GM20000 (cell line): Measurements from ENCODE around the gene ZNF451.

ENCODE experiments used
- DNase-seq: peaks from one replicate; pipeline ENCODE4 v3.0.0; 2012; ENCODE audit warnings: low spot score
- CTCF ChIP-seq: IDR thresholded peaks from 2 replicates; pipeline ENCODE4 v1.5.1; 2012; ENCODE audit warnings: mild to moderate bottlenecking, control low read depth; ENCODE audit errors: extremely low read depth, missing control alignments

ZNF451 gene

GRCh38 chr6:57173886-57174510 lies 84.0 kb downstream of the ZNF451 start:
- TF ChIP-seq CTCF = no peak
- DNase-seq = no peak

GRCh38 chr6:57174511-57174907 lies 84.5 kb downstream of the ZNF451 start:
- no peak for TF ChIP-seq CTCF
- no peak for DNase-seq

GRCh38 chr6:57177545-57178265 lies 87.7 kb downstream of the ZNF451 start:
- no peak for TF ChIP-seq CTCF
- no peak for DNase-seq

- DNase-seq = no peak
- no peak for TF ChIP-seq CTCF
Measured at GRCh38 chr6:57180596-57180995, 90.6 kb downstream of the ZNF451 start.

GRCh38 chr6:57182017-57182432 lies 92.0 kb downstream of the ZNF451 start:
- no peak for DNase-seq
- no peak for TF ChIP-seq CTCF

GRCh38 chr6:57183336-57183735 lies 93.3 kb downstream of the ZNF451 start:
- TF ChIP-seq CTCF = no peak
- DNase-seq = no peak

GRCh38 chr6:57190140-57190539 lies 100.2 kb downstream of the ZNF451 start:
- DNase-seq = no peak
- no peak for TF ChIP-seq CTCF
